Hepatocyte (in vitro differentiated cells): ENCODE results near the gene MEIOSIN. TPM values are rescaled to one million over a fixed set of nuclear protein-coding genes. Genes with fewer than 3 reads are reported as not detected.
A peak's percentile ranks its signal among the peaks of the same experiment; 100 is the strongest.

Source experiments
- DNase-seq: peaks from one replicate; pipeline ENCODE4 v3.0.0-alpha.2; 2016; ENCODE audit warnings: low spot score
- H2AFZ ChIP-seq: fragments of 200-600 bp; sonication (generic); 2 replicates; pipeline ENCODE4 v1.6.0; 2016; ENCODE audit warnings: antibody characterized with exemption, mild to moderate bottlenecking
- H3K27ac ChIP-seq: fragments of 200-600 bp; sonication (generic); 2 replicates; pipeline ENCODE4 v1.5.1; 2016; ENCODE audit warnings: mild to moderate bottlenecking
- H3K27me3 ChIP-seq: fragments of 200-600 bp; sonication (generic); 2 replicates; pipeline ENCODE4 v1.6.1; 2016
- H3K36me3 ChIP-seq: fragments of 200-600 bp; sonication (generic); replicated peaks from 2 replicates; pipeline ENCODE4 v1.5.1; 2016; ENCODE audit warnings: low read depth; ENCODE audit not compliant: insufficient read depth
- H3K4me1 ChIP-seq: fragments of 200-600 bp; sonication (generic); 2 replicates; pipeline ENCODE4 v1.5.1; 2016; ENCODE audit warnings: mild to moderate bottlenecking, moderate library complexity; ENCODE audit not compliant: insufficient read depth
- H3K4me2 ChIP-seq: fragments of 200-600 bp; sonication (generic); 2 replicates; pipeline ENCODE4 v1.6.0; 2016
- H3K4me3 ChIP-seq: fragments of 200-600 bp; sonication (generic); 2 replicates; pipeline ENCODE4 v1.5.1; 2016; ENCODE audit warnings: mild to moderate bottlenecking
- H3K79me2 ChIP-seq: fragments of 200-600 bp; sonication (generic); 2 replicates; pipeline ENCODE4 v1.6.0; 2017; ENCODE audit warnings: mild to moderate bottlenecking
- H3K9me2 ChIP-seq: fragments of 200-600 bp; sonication (generic); replicated peaks from 2 replicates; pipeline ENCODE4 v1.6.0; 2017; ENCODE audit warnings: mild to moderate bottlenecking; ENCODE audit not compliant: insufficient read depth
- H3K9me3 ChIP-seq: fragments of 200-600 bp; sonication (generic); 2 replicates; pipeline ENCODE4 v1.5.1; 2016; ENCODE audit warnings: low read depth, mild to moderate bottlenecking
- H4K20me1 ChIP-seq: fragments of 200-600 bp; sonication (generic); 2 replicates; pipeline ENCODE4 v1.6.0; 2016; ENCODE audit warnings: mild to moderate bottlenecking; ENCODE audit not compliant: insufficient read depth, poor library complexity, severe bottlenecking
- EZH2 ChIP-seq: fragments of 200-600 bp; sonication (generic); IDR thresholded peaks from 2 replicates; pipeline ENCODE4 v1.6.1; 2016; ENCODE audit warnings: antibody characterized with exemption, mild to moderate bottlenecking, borderline replicate concordance
- EZH2phosphoT487 ChIP-seq: fragments of 200-600 bp; sonication (generic); IDR thresholded peaks from one replicate; pipeline ENCODE4 v1.6.1; 2018; ENCODE audit warnings: antibody characterized with exemption, mild to moderate bottlenecking, low read depth, moderate library complexity; ENCODE audit not compliant: unreplicated experiment, severe bottlenecking
- WGBS: methylation state at CpG from one replicate; pipeline ENCODE4 v1.1.6; 2016; ENCODE audit warnings: low lambda C conversion rate; ENCODE audit errors: missing lambda C conversion rate; 5-methylcytosine and 5-hydroxymethylcytosine counted together
- polyA plus RNA-seq: library from polyadenylated mRNA; unstranded; fragments of >200 nt; fragmentation: Nextera tagmentation; extraction: Ambion mirVana; gene quantifications from 2 replicates; pipeline ENCODE4 v1.2.1, GENCODE V29; 2016
- total RNA-seq: library from RNA; depleted of rRNA; stranded (reverse); fragments of >200 nt; gene quantifications from 2 replicates; pipeline ENCODE4 v1.2.3, GENCODE V29; 2014
- TF ChIP-seq, protein P1 (sequence below): fragments of 200-600 bp; sonication (generic); IDR thresholded peaks from 2 replicates; pipeline ENCODE4 v1.5.1; 2016; ENCODE audit warnings: antibody characterized with exemption, mild to moderate bottlenecking; ENCODE audit not compliant: poor library complexity

MEIOSIN gene
- total and polyA plus RNA-seq, 2 experiments from 2014 or later = not detected

DNA sequence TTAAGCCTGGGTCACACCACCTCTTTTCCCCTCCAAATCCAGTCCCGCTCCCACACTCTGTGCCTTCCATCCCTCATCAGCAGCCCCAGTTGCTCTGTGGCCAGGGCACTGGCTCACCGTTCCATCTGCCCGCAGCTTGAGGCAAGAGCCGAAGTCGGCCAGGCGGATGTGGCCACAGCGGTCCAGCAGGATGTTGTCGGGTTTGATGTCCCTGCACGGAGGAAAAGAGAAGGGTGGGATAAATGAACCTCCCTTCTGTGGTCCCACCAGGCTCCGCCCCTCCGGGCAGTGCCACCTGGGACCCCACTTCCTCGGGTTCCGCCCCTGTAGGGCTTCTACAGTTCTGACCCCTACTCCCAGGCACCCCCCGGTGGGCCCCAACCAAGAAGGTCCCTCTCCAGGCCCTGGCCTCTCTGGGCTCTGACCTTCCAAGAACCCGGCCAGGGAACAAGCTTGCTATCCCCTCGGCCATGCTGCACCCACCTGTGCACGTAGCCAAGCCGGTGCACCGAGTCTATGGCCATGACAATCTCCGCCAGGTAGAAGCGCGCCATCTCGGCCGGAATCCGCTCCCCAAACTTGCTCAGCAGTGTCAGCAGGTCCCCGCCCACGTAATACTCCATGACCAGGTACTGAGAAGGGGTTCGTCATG lies 44.9 kb downstream of the MEIOSIN start:
- 97% methylated on average over 28 of the region's 28 CpGs for WGBS
- no peak overlapping the region for H2AFZ ChIP-seq
- H3K27ac ChIP-seq = no peak overlapping the region
- H3K4me2 ChIP-seq = no peak overlapping the region
- H3K4me3 ChIP-seq = no peak overlapping the region
- H3K79me2 ChIP-seq = no peaks in the 10 kb centered on the region
- no peaks in the 10 kb centered on the region for H3K9me2 ChIP-seq
- no peak for TF ChIP-seq EZH2
- TF ChIP-seq EZH2phosphoT487 = no peak
- TF ChIP-seq, protein P1, sequence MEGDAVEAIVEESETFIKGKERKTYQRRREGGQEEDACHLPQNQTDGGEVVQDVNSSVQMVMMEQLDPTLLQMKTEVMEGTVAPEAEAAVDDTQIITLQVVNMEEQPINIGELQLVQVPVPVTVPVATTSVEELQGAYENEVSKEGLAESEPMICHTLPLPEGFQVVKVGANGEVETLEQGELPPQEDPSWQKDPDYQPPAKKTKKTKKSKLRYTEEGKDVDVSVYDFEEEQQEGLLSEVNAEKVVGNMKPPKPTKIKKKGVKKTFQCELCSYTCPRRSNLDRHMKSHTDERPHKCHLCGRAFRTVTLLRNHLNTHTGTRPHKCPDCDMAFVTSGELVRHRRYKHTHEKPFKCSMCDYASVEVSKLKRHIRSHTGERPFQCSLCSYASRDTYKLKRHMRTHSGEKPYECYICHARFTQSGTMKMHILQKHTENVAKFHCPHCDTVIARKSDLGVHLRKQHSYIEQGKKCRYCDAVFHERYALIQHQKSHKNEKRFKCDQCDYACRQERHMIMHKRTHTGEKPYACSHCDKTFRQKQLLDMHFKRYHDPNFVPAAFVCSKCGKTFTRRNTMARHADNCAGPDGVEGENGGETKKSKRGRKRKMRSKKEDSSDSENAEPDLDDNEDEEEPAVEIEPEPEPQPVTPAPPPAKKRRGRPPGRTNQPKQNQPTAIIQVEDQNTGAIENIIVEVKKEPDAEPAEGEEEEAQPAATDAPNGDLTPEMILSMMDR = no peak
- H3K9me3 ChIP-seq = no peaks in the 10 kb centered on the region
- peaks cover 6% of the 10 kb centered on the region for H4K20me1 ChIP-seq
- no peaks in the 10 kb centered on the region for H3K36me3 ChIP-seq
- no peaks in the 10 kb centered on the region for H3K27me3 ChIP-seq
- peaks cover 25% of the 10 kb centered on the region for H3K4me1 ChIP-seq
- no peak for DNase-seq

DNA sequence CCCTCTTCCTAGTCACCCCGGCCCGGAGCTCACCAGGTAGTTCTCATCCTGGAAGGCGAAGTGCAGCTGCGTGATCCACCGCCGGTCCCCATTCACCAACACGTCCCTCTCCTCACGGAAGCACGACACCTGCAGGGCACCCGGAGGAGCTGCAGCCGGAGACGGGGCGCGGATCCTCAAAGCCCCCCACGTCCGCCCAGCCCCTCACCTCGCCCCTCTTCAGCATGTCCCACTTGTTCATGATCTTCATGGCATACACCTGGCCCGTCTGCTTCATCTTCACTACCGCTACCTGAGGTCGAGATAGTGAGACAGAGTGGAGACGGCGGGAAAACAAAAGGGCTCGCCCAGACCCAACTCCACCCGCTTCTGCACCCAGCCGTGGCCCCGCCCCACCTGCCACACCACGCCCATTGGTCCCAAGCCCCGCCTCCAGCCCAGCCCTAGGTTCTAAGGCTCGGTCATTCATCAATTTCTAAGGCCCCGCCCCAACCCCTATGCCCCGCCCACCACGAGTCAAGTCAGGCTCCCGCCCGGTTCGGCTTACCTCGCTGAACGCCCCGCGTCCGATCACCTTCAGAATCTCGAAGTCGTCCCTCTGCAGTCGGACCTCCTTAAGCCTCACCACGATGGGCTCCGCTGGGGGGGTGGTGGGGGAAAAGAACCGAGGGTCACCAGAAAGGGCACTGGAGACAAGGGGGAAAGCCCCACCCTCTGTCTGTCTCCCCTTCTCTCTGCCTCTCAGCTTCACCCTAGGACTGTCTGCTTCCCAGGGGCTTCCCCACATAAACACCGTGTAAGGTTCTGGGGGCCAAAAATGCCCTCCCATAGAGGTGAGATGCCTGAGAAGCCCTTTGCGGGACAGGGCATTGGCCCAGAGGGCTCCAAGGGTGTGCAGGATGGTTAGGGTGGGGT lies 46.2 kb downstream of the MEIOSIN start:
- Histone ChIP-seq H2AFZ (no peak overlapping the region), H3K4me3 (no peak overlapping the region), H3K4me2 (peak overlapping the region; percentile 82), H3K9me3 (no peaks in the 10 kb centered on the region), H4K20me1 (peaks cover 6% of the 10 kb centered on the region), H3K27me3 (no peaks in the 10 kb centered on the region), H3K36me3 (no peaks in the 10 kb centered on the region), H3K4me1 (peaks cover 38% of the 10 kb centered on the region), H3K79me2 (no peaks in the 10 kb centered on the region), H3K27ac (no peak overlapping the region), H3K9me2 (no peaks in the 10 kb centered on the region)
- no peak for TF ChIP-seq EZH2
- TF ChIP-seq EZH2phosphoT487 = no peak
- TF ChIP-seq, protein P1 = peak; percentile 51
- whole genome bisulfite sequencing = 33% methylated on average over 32 of the region's 48 CpGs
- peak; percentile 88 for DNase-seq

DNA sequence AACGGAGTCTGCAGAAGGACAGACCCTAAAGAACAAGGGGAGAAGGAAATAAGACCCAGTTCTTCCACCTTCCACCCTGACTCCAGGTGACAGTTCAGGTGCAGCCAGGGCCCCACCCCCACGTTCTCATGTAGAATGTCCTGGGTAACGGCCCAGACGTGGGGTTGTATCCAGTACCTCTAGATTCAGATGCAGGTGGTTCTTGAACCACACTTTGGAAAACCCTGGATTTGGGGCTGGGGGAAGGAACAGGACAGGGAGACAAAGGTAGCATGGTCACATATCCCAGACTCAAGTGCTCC lies 46.9 kb downstream of the MEIOSIN start:
- H3K27ac ChIP-seq = no peak overlapping the region
- TF ChIP-seq EZH2phosphoT487 (no peak), EZH2 (no peak)
- TF ChIP-seq, protein P1 = no peak
- H3K9me3 ChIP-seq = no peaks in the 10 kb centered on the region
- WGBS = 60% methylated on average over 4 of the region's 4 CpGs
- no peak overlapping the region for H2AFZ ChIP-seq
- peaks cover 38% of the 10 kb centered on the region for H3K4me1 ChIP-seq
- no peaks in the 10 kb centered on the region for H3K36me3 ChIP-seq
- H3K79me2 ChIP-seq = no peaks in the 10 kb centered on the region
- no peak overlapping the region for H3K4me3 ChIP-seq
- H3K4me2 ChIP-seq = peak overlapping the region; percentile 82
- DNase-seq = no peak
- no peaks in the 10 kb centered on the region for H3K9me2 ChIP-seq
- H3K27me3 ChIP-seq = no peaks in the 10 kb centered on the region
- peaks cover 6% of the 10 kb centered on the region for H4K20me1 ChIP-seq
